PC-3 (cell line): ENCODE results near the gene CLNK.

Source experiments
- EZH2 ChIP-seq: fragments of 300-600 bp; sonication (generic); IDR thresholded peaks from one replicate; pipeline ENCODE4 v1.6.1; 2017; ENCODE audit warnings: antibody characterized with exemption, mild to moderate bottlenecking, low read length; ENCODE audit not compliant: unreplicated experiment
- EZH2phosphoT487 ChIP-seq: fragments of 300-600 bp; sonication (generic); IDR thresholded peaks from 2 replicates; pipeline ENCODE4 v1.6.1; 2018; ENCODE audit warnings: mild to moderate bottlenecking, antibody characterized with exemption, low read length, borderline replicate concordance
- TF ChIP-seq, protein P1 (sequence below): fragments of 300-600 bp; sonication (generic); conservative IDR thresholded peaks from 2 replicates; pipeline ENCODE4 v1.5.1; 2017; ENCODE audit warnings: antibody characterized with exemption, low read depth, mild to moderate bottlenecking, low read length

DNA sequence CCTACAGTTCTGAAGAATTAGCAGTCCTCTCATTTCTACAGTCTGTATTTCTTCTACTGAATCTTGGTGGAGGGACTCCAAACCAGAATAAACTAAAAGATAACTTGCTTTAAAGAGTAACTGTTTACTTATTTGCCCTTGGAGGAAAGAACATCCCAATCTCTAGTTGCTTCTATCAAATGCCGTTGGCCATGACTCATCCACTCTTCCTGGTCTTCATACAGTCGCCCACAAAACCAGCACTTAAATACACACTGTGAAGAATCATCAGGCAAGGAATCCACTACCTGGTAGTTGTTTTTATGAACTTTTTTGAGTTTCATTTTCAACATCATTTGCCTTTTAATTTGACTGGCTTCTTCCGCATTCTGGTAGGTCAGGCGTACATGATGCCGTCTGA, 241.6 kb downstream of the CLNK start:
- TF ChIP-seq, protein P1, sequence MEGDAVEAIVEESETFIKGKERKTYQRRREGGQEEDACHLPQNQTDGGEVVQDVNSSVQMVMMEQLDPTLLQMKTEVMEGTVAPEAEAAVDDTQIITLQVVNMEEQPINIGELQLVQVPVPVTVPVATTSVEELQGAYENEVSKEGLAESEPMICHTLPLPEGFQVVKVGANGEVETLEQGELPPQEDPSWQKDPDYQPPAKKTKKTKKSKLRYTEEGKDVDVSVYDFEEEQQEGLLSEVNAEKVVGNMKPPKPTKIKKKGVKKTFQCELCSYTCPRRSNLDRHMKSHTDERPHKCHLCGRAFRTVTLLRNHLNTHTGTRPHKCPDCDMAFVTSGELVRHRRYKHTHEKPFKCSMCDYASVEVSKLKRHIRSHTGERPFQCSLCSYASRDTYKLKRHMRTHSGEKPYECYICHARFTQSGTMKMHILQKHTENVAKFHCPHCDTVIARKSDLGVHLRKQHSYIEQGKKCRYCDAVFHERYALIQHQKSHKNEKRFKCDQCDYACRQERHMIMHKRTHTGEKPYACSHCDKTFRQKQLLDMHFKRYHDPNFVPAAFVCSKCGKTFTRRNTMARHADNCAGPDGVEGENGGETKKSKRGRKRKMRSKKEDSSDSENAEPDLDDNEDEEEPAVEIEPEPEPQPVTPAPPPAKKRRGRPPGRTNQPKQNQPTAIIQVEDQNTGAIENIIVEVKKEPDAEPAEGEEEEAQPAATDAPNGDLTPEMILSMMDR = no peak
- TF ChIP-seq EZH2 = no peak
- TF ChIP-seq EZH2phosphoT487 = no peak
